ENCODE measurements around the gene KLHL6.

Gene KLHL6

DNA sequence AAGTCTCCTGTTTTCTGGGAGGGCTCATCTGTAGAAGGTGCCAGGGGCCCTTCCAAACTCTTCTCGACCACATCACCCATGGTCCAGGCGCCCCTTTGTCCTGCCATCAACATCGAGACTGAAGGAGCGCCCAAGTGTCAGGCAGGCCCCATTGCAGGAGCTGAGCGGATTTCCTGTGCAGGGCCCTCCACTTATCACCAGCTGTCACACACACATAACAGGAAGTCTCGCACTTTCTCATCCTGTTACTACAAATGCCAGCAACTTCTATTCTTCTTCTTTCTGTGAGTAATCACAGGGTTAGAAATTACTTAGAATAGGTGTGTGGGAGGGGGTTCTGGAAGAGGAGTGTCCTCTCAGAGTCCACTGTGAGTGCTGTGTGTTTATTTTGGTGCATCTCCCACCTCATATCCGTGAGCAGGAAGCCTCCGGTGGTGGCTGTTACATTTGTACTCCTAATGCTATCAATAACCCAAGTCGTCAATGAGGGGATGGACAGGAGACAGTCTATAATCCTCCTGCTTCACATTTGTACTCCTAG lies at the start of gene KLHL6:
Gene KLHL6, minus strand, starts transcription at position 166 of the 541 bp plus-strand sequence. Its CDS starts 53 bp downstream, at position 113.
- H3K4me2 ChIP-seq, result peak within 1 kb of the TSS; percentile 89
- H3K9ac ChIP-seq, result peak within 1 kb of the TSS; percentile 78
- peaks cover 40% of the 10 kb centered on the region for H3K4me1 ChIP-seq
- H4K20me1 ChIP-seq, result no peaks in the 10 kb centered on the region
- no peaks in the 10 kb centered on the region for H3K27me3 ChIP-seq
- H3K4me3 ChIP-seq, result peak within 1 kb of the TSS; percentile 73
- H3K36me3 ChIP-seq, result peaks cover 8% of the 10 kb centered on the region; the same call in 1 of the 2 replicates
- peak within 1 kb of the TSS; percentile 82 for H3K27ac ChIP-seq
- no peak for TF ChIP-seq Cebpa-rat (IDR thresholded peaks at IDR 0.05)
- 0 out of 2 replicates have a peak, but pooled peaks cover 4% of the 10 kb centered on the region for H3K9me3 ChIP-seq

DNA sequence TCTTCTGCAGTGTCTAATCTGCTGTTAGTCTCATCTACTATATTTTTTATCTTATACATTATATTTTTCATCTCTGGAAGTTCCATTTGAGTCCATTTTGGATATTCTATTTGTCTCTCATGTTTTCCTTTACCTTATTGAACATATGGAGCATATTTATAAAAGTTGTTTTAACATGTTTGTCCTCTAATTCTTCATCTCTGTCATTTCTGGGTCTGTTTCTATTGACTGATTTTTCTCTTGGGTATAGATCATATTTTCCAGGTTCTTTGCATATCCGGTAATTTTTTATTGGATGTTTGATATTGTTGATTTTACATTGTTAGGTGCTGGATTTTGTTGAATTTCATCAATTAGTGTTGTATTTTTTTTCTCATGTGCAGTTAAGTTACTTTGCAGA lies 42.5 kb upstream of the KLHL6 start:
- no peaks in the 10 kb centered on the region for H4K20me1 ChIP-seq
- no peaks in the 10 kb centered on the region for H3K4me1 ChIP-seq
- no peak overlapping the region for H3K9ac ChIP-seq
- H3K9me3 ChIP-seq, result peaks cover 46% of the 10 kb centered on the region
- H3K4me3 ChIP-seq, result no peak overlapping the region
- no peak for TF ChIP-seq Cebpa-rat (IDR thresholded peaks at IDR 0.05)
- no peaks in the 10 kb centered on the region for H3K36me3 ChIP-seq
- no peaks in the 10 kb centered on the region for H3K27me3 ChIP-seq
- H3K27ac ChIP-seq, result no peak overlapping the region
- no peak overlapping the region for H3K4me2 ChIP-seq

DNA sequence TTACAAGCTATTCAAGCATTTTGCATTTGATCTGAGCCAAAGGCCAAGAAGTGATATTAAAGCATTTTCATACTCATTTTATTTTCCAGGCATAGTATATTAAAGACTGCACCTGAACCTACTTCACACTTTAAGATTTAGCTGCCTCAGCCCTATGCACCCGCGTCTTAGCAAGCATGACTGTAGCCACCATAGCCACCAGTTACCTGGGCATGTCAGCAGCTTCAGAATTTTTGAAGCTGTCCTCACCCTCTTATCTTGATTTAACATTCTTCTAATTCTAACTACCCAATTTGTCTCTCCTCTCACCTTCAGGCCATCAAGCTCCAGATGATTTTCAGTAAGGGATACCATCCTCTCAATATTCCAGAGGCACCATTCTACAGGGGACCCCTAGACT lies 39.1 kb upstream of the KLHL6 start:
- peaks cover 55% of the 10 kb centered on the region for H3K9me3 ChIP-seq
- no peak for TF ChIP-seq Cebpa-rat (IDR thresholded peaks at IDR 0.05)

DNA sequence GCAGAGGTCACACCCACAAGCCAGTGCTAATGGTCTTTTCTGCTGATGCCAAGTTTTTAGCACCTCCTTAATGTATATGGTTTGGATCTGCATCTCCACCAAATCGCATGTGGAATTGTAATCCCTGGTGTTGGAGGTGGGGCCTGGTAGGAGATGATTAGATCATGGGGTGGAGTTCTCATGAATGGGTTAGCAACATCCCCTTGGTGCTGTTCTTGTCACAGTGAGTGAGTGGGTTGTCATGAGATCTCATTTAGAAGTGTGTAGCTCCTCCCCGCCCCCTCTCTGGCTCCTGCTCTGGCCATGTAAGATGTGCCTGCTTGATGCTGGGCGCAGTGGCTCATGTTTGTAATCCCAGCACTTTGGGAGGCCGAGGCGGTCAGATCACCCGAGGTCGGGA lies 37.3 kb upstream of the KLHL6 start:
- Histone ChIP-seq H3K9me3 (peaks cover 55% of the 10 kb centered on the region), H4K20me1 (no peaks in the 10 kb centered on the region), H3K9ac (no peak overlapping the region), H3K36me3 (peaks cover 6% of the 10 kb centered on the region; the same call in 1 of the 2 replicates), H3K4me1 (peaks cover 28% of the 10 kb centered on the region), H3K27ac (no peak overlapping the region), H3K4me2 (no peak overlapping the region), H3K27me3 (no peaks in the 10 kb centered on the region), H3K4me3 (no peak overlapping the region)
- no peak for TF ChIP-seq Cebpa-rat (IDR thresholded peaks at IDR 0.05)

More for the DNA sequence above, 39.1 kb upstream of the KLHL6 start:
- Histone ChIP-seq H4K20me1 (no peaks in the 10 kb centered on the region), H3K9ac (no peak overlapping the region), H3K27ac (no peak overlapping the region), H3K27me3 (no peaks in the 10 kb centered on the region), H3K4me3 (no peak overlapping the region), H3K36me3 (no peaks in the 10 kb centered on the region), H3K4me2 (no peak overlapping the region), H3K4me1 (peaks cover 17% of the 10 kb centered on the region)

DNA sequence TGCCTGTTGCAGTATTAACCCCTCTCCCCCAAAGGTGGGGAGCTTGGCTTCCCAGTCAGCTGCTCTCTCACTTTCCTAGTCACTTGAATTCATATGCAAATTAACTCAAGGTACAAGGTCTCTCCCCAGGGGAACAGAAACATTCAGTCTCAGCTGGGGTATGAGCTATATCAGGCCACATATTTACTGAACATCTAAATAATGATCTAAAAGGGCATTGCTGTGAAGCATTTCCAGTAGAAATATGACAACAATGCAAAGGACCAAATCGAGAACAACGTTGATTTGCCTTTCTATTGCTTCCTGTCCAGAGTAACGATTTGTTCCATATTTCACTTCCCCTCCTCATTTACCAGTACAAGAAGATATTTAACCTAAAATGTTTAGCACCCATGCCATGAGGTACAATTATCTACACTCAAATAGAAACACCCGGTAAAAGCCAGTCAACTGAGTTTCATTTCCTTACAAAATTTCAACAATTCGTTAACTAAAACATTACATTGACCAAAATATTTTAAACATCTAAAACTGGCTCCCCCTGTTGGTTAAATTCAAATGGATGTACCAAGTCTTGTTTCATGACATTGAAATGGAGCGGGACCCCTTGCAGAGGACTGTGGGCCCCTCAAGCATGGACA lies 36.5 kb upstream of the KLHL6 start:
- no peak overlapping the region for H3K4me3 ChIP-seq
- H3K27me3 ChIP-seq, result no peaks in the 10 kb centered on the region
- peaks cover 36% of the 10 kb centered on the region for H3K4me1 ChIP-seq
- no peaks in the 10 kb centered on the region for H4K20me1 ChIP-seq
- H3K9me3 ChIP-seq, result peaks cover 55% of the 10 kb centered on the region
- peaks cover 6% of the 10 kb centered on the region; the same call in 1 of the 2 replicates for H3K36me3 ChIP-seq
- no peak for TF ChIP-seq Cebpa-rat (IDR thresholded peaks at IDR 0.05)
- no peak overlapping the region for H3K9ac ChIP-seq
- H3K27ac ChIP-seq, result no peak overlapping the region
- peak overlapping the region; percentile 47 for H3K4me2 ChIP-seq

DNA sequence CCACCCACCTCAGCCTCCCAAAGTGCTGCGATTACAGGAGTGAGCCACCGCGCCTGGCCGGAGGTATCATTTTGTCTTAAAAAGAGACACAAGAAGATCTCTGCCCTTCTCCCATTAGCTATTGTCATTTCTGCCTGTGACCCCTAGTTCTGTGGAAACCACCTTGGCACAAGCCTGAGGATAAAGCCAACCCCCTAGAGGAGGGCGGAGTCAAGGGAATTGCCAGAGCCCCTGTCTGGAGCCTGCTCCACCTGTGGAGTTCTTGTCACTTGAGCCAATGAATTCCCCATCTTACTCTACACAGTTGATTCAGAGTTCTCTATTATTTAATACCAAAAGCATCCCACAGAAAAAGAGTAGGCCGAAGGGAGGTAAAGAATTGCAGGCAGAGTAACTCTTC lies 34.9 kb upstream of the KLHL6 start:
- Histone ChIP-seq H3K36me3 (peaks cover 6% of the 10 kb centered on the region; the same call in 1 of the 2 replicates), H3K27ac (no peak overlapping the region), H3K9ac (no peak overlapping the region), H3K4me2 (no peak overlapping the region), H3K4me1 (peaks cover 50% of the 10 kb centered on the region), H3K4me3 (no peak overlapping the region), H3K9me3 (peaks cover 43% of the 10 kb centered on the region), H4K20me1 (no peaks in the 10 kb centered on the region), H3K27me3 (no peaks in the 10 kb centered on the region)
- no peak for TF ChIP-seq Cebpa-rat (IDR thresholded peaks at IDR 0.05)

GRCh38 chr3:183587336-183587735 lies 31.8 kb upstream of the KLHL6 start:
- Histone ChIP-seq H3K4me1 (peaks cover 72% of the 10 kb centered on the region), H3K27me3 (no peaks in the 10 kb centered on the region), H3K36me3 (peaks cover 6% of the 10 kb centered on the region; the same call in 1 of the 2 replicates), H4K20me1 (no peaks in the 10 kb centered on the region), H3K9me3 (peaks cover 26% of the 10 kb centered on the region), H3K4me2 (peak overlapping the region; percentile 71), H3K4me3 (no peak overlapping the region), H3K9ac (peak overlapping the region; percentile 42), H3K27ac (peak overlapping the region; percentile 85)
- TF ChIP-seq Cebpa-rat (IDR thresholded peaks at IDR 0.05), result no peak

DNA sequence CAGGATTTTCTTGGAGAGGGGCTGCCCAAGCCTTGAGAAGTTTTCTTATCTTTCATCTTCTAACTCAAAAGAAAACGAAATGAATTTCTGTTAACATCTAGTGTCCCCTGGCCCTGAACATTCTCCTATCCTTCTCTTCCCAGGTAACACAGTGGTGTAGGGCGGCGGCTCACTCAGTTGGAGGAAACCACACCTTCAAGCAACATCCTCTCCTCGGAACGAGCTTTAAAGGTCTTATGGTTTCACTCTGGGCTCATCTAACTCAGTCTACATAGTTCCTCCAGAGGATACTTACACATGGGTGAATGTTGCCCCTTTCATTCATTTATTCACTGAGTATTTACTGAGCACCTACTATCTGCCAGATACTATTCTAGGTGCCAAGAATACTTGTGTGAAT lies 31.0 kb upstream of the KLHL6 start:
- Histone ChIP-seq H3K4me3 (no peak overlapping the region), H3K4me2 (peak overlapping the region; percentile 71), H3K9me3 (peaks cover 26% of the 10 kb centered on the region), H3K27ac (peak overlapping the region; percentile 85), H4K20me1 (no peaks in the 10 kb centered on the region), H3K36me3 (peaks cover 6% of the 10 kb centered on the region; the same call in 1 of the 2 replicates), H3K27me3 (no peaks in the 10 kb centered on the region), H3K9ac (no peak overlapping the region), H3K4me1 (peaks cover 64% of the 10 kb centered on the region)
- no peak for TF ChIP-seq Cebpa-rat (IDR thresholded peaks at IDR 0.05)

DNA sequence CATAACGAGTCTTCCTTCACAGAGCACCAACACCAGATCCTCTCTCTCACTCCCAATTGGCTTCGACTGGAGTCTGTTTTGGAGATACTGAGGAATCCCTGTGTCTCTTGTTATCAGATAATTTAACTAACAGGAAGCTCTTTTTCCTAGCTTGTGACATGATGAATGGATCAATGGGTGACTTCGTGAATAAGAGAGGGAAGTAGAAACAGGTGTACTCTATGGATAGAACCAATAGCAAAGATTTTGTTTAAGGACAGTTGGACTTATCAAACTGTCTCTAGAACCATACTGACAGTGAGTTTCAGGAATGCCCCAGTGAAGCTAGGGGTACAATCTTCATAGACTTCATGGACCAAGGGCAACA lies 29.4 kb upstream of the KLHL6 start:
- TF ChIP-seq Cebpa-rat (IDR thresholded peaks at IDR 0.05), result no peak
- Histone ChIP-seq H3K4me3 (no peak overlapping the region), H3K9me3 (peaks cover 19% of the 10 kb centered on the region), H3K9ac (no peak overlapping the region), H4K20me1 (no peaks in the 10 kb centered on the region), H3K27me3 (no peaks in the 10 kb centered on the region), H3K4me2 (peak overlapping the region; percentile 53), H3K36me3 (peaks cover 6% of the 10 kb centered on the region; the same call in 1 of the 2 replicates), H3K27ac (peak overlapping the region; percentile 63), H3K4me1 (peaks cover 73% of the 10 kb centered on the region)

DNA sequence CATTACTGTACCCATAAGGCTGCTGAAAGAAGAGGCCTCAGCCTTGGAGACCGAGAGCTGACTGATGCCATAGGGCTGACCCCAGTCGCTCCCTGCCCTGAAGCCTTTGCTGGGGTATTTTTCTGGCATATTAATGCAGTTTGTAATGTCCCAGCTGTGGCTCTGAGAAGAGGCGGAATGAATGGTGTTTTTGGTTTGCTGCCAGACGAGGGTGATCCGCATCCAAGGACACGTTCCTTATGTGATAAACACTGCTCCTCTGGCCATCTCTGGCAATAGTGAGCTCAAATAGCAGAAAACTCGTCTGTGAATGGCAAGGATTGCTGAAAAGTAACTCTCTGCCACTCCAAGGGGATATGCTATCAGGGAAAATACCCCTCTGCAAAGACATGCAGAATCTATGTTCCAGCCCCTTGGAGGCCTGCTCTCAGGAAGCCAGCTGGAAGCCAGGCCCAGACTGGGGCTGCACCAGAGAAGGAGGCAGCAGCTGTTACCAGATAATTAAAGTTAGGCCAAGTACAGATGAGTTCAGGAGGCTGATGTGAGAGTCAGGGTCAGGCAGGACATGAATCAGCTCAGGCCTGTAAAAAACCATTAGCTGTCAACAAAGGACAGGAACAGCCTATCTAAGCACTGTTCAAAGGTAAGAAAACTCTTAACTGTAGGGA lies 28.9 kb upstream of the KLHL6 start:
- Histone ChIP-seq H3K4me1 (peaks cover 78% of the 10 kb centered on the region), H3K9ac (peak overlapping the region; percentile 1; the same call in 1 of the 2 replicates), H3K27me3 (no peaks in the 10 kb centered on the region)

More for the DNA sequence above, 28.9 kb upstream of the KLHL6 start:
- Histone ChIP-seq H3K4me3 (no peak overlapping the region), H3K27ac (peak overlapping the region; percentile 63), H3K4me2 (peak overlapping the region; percentile 53), H3K36me3 (peaks cover 6% of the 10 kb centered on the region; the same call in 1 of the 2 replicates), H4K20me1 (no peaks in the 10 kb centered on the region), H3K9me3 (peaks cover 14% of the 10 kb centered on the region)
- no peak for TF ChIP-seq Cebpa-rat (IDR thresholded peaks at IDR 0.05)
